GM18502 (cell line): ENCODE results near the gene ZFP57.

ENCODE experiments used
- ATAC-seq: cut with Tn5 transposase; IDR thresholded peaks from one replicate; pipeline ENCODE4 v1.9.1; 2021; ENCODE audit warnings: mild to moderate bottlenecking; ENCODE audit not compliant: unreplicated experiment, poor library complexity

ZFP57 gene

DNA sequence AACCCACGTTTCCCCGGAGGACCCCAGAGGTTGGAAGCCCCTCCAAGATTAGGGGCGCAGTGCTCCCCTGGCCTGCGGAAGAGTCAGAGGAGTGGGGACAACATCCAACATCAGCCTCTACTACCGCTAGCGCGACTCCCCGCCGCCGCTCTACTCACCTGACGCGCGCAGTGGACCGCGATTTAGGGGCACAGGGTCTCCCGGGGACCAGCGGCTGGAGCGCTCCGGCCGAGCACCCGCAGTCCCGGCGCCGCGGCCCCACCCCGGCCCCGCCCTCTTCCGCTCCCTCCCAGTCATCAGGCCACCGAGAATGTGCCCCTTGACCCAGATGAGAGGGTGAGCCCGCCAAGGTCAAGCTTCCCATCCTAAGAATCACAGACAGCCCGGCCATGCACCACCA, at the start of gene ZFP57:
Gene ZFP57, minus strand, starts transcription at position 249 of the 400 bp plus-strand sequence. CDS start 4,149 bp downstream, outside the sequence.
- no peak for ATAC-seq

DNA sequence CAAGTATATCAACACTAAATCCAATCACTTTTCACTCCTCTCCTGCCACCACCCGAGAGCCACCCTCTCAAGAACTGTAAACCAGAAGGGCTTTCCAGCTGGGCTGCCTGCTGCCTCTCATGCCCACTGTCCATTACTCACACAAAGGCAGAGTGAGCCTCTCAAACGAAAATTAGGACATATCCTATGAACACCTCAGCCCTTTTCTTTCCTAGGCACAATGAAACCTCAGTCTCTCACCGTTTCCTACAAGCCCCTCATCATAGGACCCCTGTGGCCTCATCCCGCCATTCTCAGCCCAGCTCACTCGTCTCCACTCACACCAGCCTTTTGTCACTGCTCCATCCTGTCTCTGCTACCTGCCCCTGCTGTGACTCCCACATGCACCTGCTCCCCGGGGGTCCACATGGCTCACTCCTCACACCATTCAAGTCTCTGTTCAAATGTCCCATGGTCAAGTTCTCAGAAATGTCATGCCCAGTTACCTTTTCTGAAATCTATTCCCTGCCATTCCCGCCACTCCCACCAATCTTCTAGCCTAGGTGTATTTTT, 49.7 kb upstream of the ZFP57 start:
- ATAC-seq: no peak

DNA sequence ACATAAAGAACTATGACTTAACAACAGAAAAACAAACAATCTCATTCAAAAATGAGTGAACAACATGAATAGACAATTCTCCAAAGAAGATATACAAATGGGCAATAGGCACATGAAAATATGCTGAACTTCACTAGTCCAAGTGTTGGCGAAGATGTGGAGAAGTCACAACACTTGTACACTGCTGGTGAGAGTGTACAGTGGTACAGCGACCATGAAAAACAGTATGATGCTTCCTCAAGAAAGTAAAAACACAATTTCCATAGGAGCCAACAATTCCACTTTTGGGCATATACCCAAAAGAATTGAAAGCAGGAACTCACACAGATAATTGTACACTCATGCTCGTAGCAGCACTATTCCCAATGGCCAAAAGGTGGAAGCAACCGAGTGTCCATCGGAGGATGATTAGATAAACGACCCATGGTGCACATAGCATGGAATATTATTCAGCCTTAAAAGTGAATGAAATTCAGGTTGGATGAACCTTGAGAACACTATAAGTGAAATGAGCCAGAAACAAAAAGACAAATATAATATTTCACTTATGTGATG, 48.9 kb upstream of the ZFP57 start:
- no peak for ATAC-seq

DNA sequence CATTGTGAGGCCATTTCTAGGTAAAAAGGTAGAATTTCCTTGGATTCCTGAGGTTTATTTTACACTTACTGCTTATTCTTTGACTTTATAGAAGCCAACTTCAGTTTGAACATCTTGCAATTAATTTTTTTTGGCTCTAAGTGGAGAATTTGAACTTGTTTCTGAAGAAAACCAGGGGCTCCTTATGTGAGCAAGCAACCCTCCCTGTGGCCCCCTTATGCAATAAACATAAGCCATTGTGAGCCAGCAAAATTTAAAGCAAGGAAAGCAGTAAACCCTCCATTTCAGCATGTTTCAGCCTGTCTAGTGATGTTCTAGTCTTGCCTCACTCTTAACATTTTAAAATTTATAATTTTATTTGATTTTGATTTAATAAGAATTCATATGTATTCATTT, 47.9 kb upstream of the ZFP57 start:
- ATAC-seq: no peak

DNA sequence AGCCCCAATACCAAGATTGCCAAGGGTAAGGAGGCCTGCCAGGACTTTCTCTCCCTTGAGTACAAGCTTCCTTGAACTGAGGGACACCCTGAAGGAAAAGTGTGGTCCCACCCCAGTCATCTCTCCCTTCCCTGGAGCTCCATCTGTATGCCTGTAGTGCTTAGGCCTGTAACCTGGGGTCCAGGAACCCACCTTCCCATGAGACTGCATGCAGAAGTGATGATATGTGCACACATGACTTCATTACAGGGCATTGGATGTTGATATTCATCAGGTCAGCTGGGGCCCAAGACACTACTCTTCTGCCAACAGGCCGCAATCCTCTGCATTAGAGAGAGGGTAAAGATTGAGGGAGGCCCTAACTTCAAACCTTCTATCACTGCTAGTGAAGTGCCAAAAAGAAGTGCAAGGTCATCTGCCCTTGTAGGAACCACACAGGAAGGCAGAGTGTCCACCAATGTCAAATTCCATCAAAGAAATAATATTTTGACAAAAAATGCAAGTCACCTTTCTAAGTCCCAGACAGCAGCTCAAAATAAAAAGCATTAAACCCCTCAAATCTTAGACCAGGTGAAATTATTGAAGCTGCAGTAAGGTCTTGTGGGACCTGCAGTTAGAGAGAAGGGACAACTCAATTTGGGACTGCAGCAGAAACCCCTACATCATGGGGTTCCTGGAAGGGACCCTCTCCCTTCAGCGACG, 47.4 kb upstream of the ZFP57 start:
- ATAC-seq: no peak

DNA sequence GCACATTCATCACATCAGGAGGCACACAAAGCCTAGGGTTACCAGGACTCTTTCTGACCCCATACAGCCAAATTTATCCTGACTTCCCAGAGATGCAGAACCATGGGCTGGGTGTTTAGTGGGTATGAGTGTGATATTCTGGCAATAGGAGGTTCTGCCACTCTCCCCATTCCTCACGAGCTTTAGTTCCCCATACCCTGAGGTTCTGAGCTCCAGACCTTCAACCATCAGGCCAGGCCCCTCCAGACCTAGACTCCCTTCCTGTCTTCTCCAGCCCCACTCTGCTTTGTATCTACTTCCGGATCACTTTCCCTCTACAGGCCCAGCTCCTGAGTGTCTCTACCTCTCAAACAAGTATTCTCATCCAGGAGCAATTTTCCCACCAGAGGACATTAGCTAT, 46.7 kb upstream of the ZFP57 start:
- ATAC-seq: no peak

DNA sequence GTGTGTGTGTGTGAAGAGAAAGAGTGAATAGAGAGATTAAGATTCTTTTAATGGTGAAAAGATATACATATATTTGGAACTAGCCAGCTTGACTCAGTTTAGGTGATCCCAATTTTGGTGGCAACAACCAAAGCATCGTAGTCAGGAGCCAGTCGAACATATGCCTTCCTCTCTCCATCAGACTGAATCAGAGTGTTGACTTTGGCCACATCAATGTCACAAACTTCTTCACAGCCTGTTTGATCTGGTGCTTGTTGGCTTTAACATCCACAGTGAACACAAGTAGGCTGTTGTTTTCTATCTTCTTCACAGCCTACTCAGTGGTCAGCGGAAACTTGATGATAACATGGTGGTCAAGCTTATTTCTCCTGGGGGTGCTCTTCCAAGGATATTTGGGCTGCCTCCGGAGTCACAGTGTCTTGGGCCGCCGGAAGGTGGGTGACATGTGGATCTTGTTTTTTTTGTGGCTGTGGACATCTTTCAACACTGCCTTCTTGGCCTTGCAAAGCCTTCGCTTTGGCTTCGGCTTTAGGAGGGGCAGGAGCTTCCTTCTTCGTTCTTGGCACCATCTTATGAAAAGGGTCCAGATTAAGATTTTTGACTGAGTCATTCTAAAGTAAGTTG, 45.7 kb upstream of the ZFP57 start:
- no peak for ATAC-seq

DNA sequence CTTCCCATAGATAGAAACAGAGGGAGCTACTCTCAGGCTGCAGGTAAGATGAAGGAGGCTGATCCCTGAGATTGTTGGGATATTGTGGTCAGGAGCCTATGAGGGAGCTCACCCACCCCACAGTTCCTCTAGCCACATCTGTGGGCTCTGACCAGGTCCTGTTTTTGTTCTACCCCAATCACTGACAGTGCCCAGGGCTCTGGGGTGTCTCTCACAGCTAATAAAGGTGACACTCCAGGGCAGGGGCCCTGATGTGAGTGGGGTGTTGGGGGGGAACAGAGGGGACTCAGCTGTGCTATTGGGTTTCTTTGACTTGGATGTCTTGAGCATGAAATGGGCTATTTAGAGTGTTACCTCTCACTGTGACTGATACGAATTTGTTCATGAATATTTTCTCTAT, 45.0 kb upstream of the ZFP57 start:
- ATAC-seq: no peak

DNA sequence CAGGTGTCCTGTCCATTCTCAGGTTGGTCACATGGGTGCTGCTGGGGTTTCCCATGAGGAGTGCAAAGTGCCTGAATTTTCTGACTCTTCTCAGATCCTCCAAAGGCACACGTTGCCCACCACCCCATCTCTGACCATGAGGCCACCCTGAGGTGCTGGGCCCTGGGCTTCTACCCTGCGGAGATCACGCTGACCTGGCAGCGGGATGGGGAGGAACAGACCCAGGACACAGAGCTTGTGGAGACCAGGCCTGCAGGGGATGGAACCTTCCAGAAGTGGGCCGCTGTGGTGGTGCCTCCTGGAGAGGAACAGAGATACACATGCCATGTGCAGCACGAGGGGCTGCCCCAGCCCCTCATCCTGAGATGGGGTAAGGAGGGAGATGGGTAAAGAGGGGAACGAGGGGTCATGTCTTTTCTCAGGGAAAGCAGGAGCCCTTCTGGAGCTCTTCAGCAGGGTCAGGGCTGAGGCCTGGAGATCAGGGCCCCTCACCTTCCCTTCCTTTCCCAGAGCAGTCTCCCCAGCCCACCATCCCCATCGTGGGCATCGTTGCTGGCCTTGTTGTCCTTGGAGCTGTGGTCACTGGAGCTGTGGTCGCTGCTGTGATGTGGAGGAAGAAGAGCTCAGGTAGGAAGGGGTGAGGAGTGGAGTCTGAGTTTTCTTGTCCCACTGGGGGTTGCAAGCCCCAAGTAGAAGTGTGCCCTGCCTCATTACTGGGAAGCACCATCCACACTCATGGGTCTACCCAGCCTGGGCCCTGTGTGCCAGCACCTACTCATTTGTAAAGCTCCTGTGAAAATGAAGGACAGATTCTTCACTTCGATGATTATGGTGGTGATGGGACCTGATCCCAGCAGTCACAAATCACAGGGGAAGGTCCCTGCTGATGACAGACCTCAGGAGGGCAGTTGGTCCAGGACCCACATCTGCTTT, 44.3 kb upstream of the ZFP57 start:
- no peak for ATAC-seq

DNA sequence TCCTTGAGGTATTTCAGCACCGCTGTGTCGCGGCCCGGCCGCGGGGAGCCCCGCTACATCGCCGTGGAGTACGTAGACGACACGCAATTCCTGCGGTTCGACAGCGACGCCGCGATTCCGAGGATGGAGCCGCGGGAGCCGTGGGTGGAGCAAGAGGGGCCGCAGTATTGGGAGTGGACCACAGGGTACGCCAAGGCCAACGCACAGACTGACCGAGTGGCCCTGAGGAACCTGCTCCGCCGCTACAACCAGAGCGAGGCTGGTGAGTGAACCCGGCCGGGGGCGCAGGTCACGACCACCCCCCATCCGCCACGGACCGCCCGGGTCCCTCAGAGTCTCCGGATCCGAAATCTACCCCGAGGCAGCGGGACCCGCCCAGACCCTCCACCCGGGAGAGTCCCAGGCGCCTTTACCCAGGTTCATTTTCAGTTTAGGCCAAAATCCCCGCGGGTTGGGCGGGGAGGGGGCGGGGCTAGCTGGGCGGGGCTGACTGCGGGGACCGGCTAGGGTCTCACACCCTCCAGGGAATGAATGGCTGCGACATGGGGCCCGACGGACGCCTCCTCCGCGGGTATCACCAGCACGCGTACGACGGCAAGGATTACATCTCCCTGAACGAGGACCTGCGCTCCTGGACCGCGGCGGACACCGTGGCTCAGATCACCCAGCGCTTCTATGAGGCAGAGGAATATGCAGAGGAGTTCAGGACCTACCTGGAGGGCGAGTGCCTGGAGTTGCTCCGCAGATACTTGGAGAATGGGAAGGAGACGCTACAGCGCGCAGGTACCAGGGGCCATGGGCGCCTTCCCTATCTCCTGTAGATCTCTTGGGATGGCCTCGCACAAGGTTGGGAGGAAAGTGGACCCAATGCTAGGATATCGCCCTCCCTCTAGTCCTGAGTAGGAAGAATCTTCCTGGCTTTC, 43.0 kb upstream of the ZFP57 start:
- peak; percentile 42 for ATAC-seq

DNA sequence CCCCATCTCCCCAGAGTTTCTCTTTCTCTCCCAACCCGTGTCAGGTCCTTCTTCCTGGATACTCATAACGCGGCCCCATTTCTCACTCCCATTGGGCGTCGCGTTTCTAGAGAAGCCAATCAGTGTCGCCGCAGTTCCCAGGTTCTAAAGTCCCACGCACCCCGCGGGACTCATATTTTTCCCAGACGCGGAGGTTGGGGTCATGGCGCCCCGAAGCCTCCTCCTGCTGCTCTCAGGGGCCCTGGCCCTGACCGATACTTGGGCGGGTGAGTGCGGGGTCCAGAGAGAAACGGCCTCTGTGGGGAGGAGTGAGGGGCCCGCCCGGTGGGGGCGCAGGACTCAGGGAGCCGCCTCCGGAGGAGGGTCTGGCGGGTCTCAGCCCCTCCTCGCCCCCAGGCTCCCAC, 42.3 kb upstream of the ZFP57 start, which contains the start of gene HLA-F:
Gene HLA-F, plus strand, starts transcription at position 173 of the 404 bp plus-strand sequence. Its CDS starts 30 bp downstream, at position 203.
- ATAC-seq: peak; percentile 89

DNA sequence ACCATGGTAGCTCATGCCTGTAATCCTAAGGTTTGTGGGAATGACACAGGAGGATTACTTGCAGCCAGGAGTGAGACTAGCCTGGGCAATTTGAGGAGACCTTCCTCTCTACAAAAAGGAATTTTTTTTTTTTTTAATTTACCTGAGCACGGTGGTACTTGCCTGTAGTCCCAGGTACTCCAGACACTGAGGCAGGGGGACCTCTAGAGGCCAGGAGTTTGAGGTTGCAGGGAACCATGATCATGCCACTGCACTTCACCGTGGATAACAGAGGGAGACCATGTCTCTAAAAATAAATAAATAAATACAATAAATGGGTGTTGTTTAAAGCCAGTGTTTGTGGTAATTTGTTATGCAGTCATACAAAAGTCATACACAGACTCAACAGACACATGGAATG, 39.9 kb upstream of the ZFP57 start:
- ATAC-seq: no peak

DNA sequence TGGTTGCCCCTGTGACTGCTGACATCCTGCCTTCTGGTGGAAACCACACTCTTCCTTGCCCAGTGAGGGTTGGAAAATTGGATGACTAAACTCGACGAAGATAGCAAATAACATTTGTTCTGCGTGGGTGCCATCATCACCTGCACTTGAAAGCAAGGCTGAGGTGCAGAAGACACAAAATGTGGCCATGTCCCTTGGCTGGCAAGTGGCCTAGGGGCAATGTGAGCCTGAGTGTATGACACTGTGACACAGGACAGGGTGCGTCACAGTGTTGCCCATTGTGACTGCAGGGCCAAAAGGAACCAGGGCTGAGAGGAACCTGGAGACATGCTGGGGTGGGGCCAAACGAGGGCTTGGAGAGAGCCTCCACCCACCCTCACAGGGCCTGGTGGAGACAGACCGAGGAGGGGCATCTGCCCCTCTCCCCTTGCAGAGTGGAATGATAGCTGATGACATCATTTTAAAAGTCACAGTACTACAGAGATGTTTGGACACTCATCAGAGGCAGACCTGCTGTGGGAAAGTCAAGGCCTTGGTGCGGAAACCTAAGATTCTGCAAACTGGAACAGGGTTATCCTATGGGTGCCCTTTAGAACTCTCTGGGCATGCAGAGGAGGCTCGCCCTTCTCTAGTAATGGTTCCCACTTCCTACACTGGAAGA, 29.5 kb upstream of the ZFP57 start:
- ATAC-seq: no peak

DNA sequence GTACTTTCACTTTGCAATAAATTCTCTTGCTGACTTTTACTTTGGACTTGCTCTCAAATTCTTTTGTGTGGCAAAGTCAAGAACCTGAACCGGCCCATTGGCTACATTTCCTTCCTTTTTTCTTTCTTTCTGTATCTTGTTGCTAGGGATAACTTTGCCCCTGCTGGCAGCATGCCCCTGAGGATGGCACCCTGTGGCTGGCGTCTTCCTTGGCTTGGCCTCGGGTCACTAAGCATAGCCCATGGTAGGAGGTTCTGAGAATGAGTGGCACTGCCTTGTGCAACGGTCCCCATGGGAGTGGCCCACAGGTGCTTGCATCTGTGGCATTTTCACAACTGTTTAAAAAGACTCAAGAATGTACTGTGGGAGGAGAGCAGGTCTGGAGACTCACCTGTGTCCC, 28.2 kb upstream of the ZFP57 start:
- no peak for ATAC-seq

DNA sequence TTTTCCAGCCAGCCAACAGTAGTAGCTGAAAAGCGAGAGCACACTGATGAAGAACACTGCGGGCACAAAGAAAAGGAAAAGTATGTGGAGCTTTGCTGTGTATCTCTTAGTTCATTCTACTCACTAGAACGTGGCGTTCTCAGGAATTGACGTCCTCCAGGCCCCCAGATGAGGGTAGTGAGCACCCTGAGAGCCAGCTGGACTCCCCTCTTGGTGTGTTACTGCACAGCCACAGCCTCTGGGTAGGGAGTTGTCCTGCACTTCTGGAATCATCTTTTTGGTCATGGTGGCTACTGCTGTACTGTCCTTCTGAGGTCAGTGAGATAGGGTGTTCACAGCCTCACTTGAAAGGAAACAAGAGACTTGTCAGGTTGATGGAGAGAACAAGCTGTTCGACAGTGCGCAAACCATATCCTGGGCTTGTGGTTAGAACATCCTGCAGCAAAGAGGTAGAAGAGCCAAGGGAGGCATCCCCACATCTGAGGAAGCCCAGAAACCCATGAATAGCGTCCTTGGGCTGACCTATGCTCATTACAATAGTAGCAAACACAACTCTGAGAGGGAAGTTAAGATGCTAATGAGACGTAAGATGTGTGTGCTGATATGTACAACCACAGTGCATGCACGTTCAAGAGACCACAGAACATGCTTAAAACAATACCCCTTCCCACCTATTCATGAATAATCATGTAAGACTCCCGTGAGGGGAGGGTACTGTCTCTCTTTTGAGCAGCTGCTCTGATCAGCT, 27.7 kb upstream of the ZFP57 start:
- no peak for ATAC-seq

DNA sequence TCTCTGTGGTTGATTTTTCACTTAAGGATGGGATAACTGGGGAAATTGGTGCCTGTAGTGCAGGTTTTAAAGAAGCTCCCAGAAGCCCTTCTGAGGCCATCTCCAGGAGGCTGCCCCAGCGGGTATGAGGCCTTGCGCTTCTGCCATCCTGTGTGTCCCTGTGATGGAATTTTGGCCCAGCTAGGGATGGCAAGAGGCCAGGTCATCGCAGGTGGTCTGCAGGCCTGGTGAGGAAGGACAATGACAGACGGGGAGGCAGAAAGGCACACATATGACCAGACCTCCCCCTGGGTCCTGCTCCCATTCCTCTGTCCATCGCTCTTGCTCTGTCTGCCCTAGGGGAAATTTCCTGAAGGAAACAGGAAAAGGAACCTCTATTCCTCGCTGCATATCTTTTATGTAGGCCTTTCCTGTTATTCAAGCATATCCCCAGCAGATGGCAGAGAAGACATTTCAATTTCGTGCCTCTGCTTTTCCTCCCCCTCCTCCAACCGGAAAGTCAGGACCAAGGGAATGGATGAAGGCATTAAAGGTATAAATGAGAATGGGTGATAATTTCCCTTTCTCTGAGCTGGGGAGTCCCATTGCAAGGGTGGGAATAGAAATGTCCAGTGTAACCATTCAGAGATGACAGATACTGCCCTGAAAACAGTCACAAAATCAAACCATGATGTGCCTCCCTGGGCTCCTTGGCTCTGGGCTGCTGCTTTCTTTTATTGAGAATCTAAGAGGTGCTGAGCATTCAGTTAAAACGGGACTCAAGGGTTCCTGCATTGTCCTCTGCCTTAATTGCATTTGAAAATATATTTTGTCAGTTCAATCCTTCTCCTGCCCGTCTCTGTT, 24.7 kb upstream of the ZFP57 start:
- no peak for ATAC-seq

DNA sequence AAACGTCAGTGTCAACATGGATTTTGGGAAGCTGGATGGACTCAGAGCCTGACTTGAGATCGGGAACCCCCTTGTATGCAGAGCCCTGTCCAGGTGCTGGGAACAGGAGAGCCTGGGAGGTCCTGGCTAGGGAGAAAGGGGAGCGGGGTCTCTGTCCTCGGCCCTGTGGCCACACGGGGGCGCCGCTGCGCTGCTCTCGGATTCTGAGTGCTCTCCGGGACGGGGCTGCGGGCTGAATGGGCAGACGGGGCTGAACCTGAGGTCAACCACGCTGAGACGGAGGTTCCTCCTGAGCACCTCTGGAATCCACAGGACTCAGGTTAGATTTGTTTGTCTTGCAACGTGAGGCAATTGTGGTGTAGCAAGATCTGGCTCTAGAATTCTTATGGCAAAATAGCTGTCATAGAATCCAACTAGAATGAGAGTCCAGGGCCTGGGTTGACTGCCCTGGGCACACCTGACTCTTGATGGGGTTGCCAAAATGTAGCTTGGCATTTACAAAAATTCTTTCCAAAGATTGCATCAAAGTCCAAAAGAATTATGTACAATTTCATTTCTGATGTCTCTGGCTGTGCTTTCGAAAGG, 21.7 kb upstream of the ZFP57 start:
- no peak for ATAC-seq
